ENCODE measurements around the gene INHBC.
"Not testable (repeated sequence)": the region's sequence is repeated elsewhere in the genome, so short reads cannot be mapped to it uniquely, and the experiment has no call there.

Gene INHBC

GRCh38 chr12:57430112-57430930 is 4.3 kb upstream of the INHBC start:
- peak; percentile 46 for DNase-seq

- DNase-seq = peak; percentile 81
Measured at GRCh38 chr12:57430931-57431566, 3.5 kb upstream of the INHBC start, which contains the start of gene R3HDM2. Gene R3HDM2 (minus strand): TSS chr12:57431043. CDS start chr12:57310428, 120,615 bp downstream.

DNA sequence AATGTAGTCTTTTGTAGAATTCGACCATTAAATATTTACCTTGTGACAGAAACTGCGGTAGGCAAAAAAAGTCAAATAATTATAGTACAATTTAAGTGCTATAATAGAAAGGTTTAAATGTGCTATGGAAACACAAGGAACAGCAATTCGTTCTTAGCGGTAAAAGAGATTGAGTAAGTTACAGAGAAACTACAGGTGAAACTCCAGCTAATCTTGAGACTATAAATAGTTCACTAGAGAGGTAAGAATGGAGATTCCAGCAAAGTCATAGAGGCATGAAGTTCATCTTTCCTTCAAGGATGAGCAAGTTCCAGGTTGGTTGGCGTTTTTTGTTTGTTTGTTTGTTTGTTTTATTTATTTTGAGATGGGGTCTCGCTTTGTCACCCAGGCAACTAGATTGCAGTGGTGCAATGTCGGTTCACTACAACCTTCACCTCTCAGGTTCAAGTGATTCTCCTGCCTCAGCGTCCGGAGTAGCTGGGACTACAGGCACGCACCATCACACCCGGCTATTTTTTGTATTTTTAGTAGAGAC is 2.9 kb upstream of the INHBC start:
- no peak for DNase-seq

- no peak for DNase-seq
Measured at GRCh38 chr12:57433370-57433769, 1.2 kb upstream of the INHBC start.

- DNase-seq = no peak
Measured at GRCh38 chr12:57435293-57435692, 709 bp downstream of the INHBC start.

- DNase-seq = no peak
Measured at GRCh38 chr12:57438400-57438799, 3.8 kb downstream of the INHBC start.

DNA sequence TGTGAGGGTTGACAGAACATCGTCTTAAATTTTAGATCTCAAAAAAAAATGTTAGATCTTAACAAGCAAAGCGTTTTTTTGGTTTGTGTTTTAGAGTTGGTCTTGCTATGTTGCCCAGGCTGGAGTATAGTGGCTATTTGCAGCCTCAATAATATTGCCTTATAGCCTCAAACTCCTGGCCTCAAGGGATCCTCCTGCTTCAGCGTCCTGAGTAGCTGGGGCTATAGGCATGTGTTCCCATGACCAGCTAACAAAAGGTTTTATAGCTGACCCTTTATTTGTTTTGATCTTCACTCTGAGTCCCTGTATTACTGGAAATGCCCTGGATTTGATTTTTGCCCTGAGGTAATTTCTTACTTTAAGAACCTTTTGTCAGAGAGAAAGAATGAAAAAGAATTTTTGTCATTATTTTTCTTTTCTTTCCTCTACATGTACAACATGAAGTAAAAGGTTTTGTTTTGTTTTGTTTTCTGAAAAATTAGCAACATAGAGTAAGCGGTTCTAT is 5.2 kb downstream of the INHBC start:
- no peak for DNase-seq

DNA sequence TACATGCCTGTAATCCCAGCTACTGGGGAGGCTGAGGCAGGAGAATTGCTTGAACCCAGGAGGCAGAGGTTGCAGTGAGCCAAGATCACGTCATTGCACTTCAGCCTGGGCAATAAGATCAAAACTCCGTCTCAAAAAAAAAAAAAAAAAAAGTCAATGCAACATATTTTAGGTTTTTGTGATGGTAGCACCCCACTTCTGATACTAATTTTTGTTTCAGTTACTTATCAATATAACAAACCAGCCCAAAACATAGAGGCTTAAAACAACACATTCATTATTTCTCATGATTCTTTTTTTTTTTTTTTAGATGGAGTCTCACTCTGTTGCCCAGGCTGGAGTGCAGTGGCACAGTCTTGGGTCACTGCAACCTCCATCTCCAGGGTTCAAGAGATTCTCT is 6.8 kb downstream of the INHBC start:
- DNase-seq = not testable (repeated sequence)

- no peak for DNase-seq
Measured at GRCh38 chr12:57441846-57442427, 7.4 kb downstream of the INHBC start.

GRCh38 chr12:57444337-57444736 is 9.8 kb downstream of the INHBC start:
- DNase-seq = not testable (repeated sequence)

DNA sequence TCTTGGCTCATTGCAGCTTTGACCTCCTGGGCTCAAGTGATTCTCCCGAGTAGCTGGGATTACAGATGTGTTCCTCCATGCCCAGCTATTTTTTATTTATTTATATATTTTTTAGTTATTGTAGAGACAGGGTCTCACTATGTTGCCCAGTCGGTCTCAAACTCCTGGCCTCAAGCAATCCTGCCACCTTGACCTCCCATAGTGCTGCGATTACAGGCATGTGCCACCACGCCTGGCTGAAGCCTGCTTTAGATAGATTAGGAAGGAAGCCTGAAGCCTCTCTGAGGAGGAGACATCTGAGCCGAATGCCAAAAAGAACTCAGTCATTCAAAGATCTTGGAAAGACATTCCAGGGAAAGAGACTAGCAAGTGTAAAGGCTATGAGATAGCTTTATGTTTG is 10.2 kb downstream of the INHBC start:
- no peak for DNase-seq

- no peak for DNase-seq
Measured at GRCh38 chr12:57446292-57446960, 11.8 kb downstream of the INHBC start.

DNA sequence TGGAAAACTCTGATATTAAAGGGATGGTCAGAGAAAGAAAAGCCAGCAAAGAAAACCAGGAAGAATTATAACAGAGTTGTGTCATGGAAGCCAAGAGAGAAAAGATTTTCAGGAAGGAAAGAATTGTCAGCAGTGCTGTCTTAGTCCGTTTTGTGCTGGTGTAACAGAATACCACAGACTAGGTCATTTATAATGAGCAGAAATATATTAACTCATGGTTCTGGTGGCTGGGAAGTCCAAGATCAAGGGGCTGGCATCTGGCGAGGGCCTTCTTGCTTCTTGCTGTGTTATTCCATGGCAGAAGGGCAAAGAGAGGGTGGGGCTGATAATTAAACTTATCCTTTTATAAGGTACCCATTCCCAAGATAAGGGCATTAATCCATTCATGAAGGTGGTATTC is 14.1 kb downstream of the INHBC start:
- no peak for DNase-seq

GRCh38 chr12:57449375-57449774 is 14.8 kb downstream of the INHBC start:
- DNase-seq = no peak

DNA sequence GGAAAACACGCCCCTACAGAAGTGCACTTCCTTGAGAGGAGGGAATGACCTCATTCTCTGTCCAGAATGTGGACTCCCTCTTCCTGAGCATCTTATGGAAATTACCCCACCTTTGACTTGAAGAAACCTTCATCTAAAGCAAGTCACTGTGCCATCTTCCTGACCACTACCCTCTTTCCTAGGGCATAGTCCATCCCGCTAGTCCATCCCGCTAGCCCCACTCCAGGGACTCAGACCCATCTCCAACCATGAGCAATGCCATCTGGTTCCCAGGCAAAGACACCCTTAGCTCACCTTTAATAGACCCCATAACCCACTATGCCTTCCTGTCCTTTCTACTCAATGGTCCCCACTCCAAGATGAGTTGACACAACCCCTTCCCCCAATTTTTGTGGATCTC is 15.5 kb downstream of the INHBC start:
- DNase-seq = no peak

- DNase-seq = no peak
Measured at GRCh38 chr12:57451233-57451778, 16.7 kb downstream of the INHBC start.

DNA sequence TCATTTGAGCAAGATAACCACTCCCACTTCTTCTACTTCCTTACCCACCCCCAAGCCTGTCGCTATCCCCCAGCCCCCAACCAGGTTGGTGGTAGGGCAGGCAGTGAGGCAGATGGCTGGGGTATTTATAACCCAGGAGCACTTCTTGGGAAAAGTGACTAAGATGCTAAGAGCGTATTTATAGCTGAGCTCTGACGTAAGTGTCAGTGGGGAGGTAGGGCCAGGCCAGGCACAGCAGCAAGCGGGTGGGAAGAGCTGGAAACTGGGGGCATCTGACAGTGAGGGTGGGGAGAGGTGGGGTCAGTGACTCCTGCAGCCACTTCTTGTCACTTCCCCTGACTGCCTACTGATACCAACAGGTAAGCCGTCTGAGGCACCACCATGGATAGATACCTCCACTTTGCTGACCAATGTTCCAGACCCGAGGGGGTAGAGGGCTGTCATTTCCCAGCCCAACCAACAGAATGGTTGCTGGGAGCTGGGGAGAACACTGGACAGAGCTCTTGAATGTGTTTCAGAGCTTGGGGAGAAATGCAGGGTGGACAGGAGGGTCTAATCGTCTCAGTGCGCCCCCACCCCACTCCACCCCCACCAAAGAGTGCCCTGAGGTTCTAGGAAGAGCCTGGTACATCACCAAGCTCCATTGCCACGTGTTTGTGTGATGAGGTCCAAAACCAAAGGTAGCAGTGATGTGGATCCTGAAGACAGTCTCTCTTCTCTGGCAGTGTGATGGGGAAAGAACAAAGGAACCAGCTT is 17.8 kb downstream of the INHBC start:
- no peak for DNase-seq

DNA sequence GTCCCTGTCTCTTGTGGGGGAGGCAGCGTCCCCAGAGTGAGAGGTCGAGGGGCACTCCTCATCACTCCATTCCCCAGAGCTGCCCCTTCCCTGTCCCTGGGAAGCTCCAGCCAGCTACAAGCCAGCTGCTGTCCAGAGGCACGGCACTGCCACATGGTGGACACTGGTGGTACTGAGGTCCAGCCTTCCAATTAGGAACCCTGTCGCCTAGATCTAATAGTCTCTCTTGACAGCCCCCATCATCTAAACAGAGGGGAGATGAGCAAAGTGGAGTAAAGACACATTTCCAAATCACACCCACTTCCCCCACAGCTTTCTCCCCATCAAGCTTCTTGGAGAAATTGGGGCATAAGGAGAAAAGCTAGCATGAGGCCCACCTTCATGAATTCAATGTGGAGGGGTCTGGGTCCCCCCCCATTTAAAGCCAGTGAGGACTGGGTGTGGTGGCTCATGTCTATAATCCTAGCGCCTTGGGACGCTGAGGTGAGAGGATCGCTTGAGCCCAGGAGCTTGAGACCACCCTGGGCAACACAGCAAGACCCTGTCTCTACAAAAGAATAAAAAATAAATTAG is 18.4 kb downstream of the INHBC start:
- no peak for DNase-seq

DNA sequence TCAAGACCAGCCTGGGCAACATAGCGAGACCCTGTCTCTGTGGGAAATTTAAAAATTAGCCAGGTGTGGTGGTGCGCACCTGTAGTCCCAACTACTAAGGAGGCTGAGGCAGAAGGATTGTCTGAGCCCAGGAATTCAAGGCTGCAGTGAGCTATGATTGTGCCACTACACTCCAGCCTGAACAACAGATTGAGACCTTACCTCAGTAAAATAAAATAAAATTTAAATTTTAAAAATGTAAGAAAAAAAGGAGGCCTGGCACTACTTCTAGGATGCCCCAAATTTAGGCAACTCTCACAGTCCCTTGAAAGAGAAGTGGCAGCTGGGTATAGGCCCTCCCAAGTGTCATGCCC is 19.6 kb downstream of the INHBC start:
- DNase-seq = no peak

GRCh38 chr12:57454566-57455373 is 20.2 kb downstream of the INHBC start, which contains the start of gene INHBE:
Gene INHBE (plus strand): TSS chr12:57455307. CDS start chr12:57455537, 230 bp downstream.
- DNase-seq = no peak

Data from NCI-H1048 (cell line).